ENCODE measurements around the gene FNDC3A. TPM values are rescaled to one million over a fixed set of nuclear protein-coding genes. Genes with fewer than 3 reads are reported as not detected.

Gene FNDC3A
- total RNA-seq, 4 donors from 2014 or later = 31.3 to 129 (median 69.9) TPM

- Histone ChIP-seq H3K36me3 (no peaks in the 10 kb centered on the region), H3K27ac (no peak overlapping the region), H3K27me3 (no peaks in the 10 kb centered on the region), H3K4me1 (no peaks in the 10 kb centered on the region), H3K4me3 (no peak overlapping the region), H3K9me3 (no peaks in the 10 kb centered on the region)
- intact Hi-C loops (cut with DNase I; ENCODE audit: low total_unique reads) = no loop called here
- no peak for DNase-seq
- TF ChIP-seq, protein P1, sequence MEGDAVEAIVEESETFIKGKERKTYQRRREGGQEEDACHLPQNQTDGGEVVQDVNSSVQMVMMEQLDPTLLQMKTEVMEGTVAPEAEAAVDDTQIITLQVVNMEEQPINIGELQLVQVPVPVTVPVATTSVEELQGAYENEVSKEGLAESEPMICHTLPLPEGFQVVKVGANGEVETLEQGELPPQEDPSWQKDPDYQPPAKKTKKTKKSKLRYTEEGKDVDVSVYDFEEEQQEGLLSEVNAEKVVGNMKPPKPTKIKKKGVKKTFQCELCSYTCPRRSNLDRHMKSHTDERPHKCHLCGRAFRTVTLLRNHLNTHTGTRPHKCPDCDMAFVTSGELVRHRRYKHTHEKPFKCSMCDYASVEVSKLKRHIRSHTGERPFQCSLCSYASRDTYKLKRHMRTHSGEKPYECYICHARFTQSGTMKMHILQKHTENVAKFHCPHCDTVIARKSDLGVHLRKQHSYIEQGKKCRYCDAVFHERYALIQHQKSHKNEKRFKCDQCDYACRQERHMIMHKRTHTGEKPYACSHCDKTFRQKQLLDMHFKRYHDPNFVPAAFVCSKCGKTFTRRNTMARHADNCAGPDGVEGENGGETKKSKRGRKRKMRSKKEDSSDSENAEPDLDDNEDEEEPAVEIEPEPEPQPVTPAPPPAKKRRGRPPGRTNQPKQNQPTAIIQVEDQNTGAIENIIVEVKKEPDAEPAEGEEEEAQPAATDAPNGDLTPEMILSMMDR (IDR thresholded peaks at IDR 0.05) = no peak
- TF ChIP-seq POLR2A (IDR thresholded peaks at IDR 0.05) = no peak
Measured at GRCh38 chr13:49071341-49071937, 95.7 kb downstream of the FNDC3A start.

DNA sequence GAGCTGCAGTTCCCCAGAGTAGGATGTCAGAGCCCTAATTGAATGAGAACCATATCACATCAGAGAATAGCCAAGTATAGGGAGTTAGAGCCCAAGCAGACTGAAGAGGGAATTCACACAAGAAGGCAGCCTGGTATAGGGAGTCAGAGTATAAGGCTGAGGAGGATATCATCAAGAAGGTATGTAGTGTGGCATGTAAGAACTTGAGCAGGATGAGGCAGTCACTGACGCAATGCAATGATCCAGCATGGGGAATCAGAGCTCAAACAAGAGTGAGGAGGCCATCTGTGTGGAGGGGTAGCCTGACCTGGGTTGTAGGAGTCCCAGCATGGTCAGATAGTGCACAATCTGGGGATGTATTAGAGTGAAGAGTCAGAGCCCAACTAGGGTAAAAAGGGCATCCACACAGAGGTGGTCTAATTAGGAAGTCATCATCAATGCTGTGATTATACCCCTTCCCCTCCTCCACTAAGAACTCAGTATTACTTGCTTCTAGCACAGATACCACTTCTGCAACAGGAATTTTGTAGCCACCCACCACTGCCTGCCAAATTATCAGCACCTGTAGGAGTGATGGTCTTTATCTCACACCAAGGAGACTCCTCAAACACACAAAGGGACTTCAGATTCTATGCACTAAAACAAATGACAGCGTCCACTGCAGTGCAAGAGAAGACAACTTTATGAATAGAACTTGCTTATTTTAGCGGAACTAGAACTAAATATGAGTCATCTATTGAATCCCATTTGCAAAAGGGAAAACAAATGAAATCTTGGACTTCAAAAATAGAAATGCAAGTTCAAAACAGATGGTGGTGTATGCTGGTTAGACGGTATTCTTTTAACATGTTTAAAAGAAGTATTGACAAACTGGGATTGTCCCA, 107.2 kb downstream of the FNDC3A start:
- no peak for DNase-seq
- Histone ChIP-seq H3K9me3 (no peaks in the 10 kb centered on the region), H3K27me3 (no peaks in the 10 kb centered on the region), H3K4me3 (no peak overlapping the region), H3K36me3 (no peaks in the 10 kb centered on the region), H3K4me1 (no peaks in the 10 kb centered on the region), H3K27ac (no peak overlapping the region)
- TF ChIP-seq, protein P1 (IDR thresholded peaks at IDR 0.05) = no peak
- no peak for TF ChIP-seq POLR2A (IDR thresholded peaks at IDR 0.05)
- intact Hi-C loops (cut with DNase I; ENCODE audit: low total_unique reads) = no loop called here

DNA sequence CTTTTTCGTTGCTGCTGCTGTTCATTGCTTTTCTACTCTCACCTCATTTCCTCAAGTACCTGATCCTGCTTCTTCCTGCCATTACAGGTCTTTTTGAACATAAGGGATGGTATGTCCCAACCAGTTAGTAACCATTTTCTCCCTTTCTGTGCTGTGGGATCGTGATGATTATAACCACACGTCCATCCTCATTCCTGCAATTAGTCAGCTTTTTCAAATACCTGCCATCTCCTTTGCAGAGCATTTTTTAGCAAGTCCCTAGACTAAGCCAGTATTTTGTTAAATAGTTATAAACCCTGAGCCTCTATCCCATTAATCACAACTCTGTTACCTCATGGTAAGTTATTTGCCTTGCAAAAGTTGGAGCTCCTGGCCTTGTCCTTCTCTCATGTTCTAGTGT, 109.2 kb downstream of the FNDC3A start:
- H3K4me1 ChIP-seq = no peaks in the 10 kb centered on the region
- no peak for DNase-seq
- no peak overlapping the region for H3K27ac ChIP-seq
- no peak overlapping the region for H3K4me3 ChIP-seq
- intact Hi-C loops (cut with DNase I; ENCODE audit: low total_unique reads) = no loop called here
- no peaks in the 10 kb centered on the region for H3K27me3 ChIP-seq
- no peaks in the 10 kb centered on the region for H3K36me3 ChIP-seq
- TF ChIP-seq POLR2A (IDR thresholded peaks at IDR 0.05) = no peak
- TF ChIP-seq, protein P1 (IDR thresholded peaks at IDR 0.05) = no peak
- H3K9me3 ChIP-seq = no peaks in the 10 kb centered on the region

- no peak for DNase-seq
- Histone ChIP-seq H3K4me1 (no peaks in the 10 kb centered on the region), H3K9me3 (no peaks in the 10 kb centered on the region), H3K4me3 (no peak overlapping the region), H3K27ac (no peak overlapping the region), H3K36me3 (no peaks in the 10 kb centered on the region), H3K27me3 (no peaks in the 10 kb centered on the region)
- TF ChIP-seq, protein P1 (IDR thresholded peaks at IDR 0.05) = no peak
- TF ChIP-seq POLR2A (IDR thresholded peaks at IDR 0.05) = no peak
- intact Hi-C loops (cut with DNase I; ENCODE audit: low total_unique reads) = no loop called here
Measured at GRCh38 chr13:49086722-49087121, 111.0 kb downstream of the FNDC3A start.

DNA sequence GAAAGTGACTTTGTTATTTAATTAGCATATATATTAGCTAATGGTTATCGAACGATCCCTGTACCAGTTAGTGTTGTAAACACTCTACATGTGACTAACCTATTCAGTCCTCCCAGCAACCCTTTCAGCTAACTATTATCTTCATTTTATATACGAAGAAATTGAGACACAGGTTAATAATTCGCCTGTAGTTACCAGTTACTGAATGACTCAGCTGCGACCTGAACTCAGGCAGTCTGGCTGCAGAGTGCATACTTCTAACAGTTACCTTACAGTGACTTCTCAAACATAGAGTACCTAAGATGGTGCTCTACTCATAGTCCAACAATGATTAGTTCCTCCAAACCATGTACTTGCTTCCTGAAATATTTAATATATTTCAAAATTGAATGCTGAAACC, 117.7 kb downstream of the FNDC3A start:
- Histone ChIP-seq H3K27ac (no peak overlapping the region), H3K4me3 (no peak overlapping the region), H3K9me3 (no peaks in the 10 kb centered on the region), H3K4me1 (peaks cover 0 to 3% of the 10 kb centered on the region in 2 donors), H3K27me3 (no peaks in the 10 kb centered on the region), H3K36me3 (no peaks in the 10 kb centered on the region)
- TF ChIP-seq, protein P1 (IDR thresholded peaks at IDR 0.05) = no peak
- no peak for TF ChIP-seq POLR2A (IDR thresholded peaks at IDR 0.05)
- intact Hi-C loops (cut with DNase I; ENCODE audit: low total_unique reads) = no loop called here
- no peak for DNase-seq
